ENCODE data around the gene CUL4A. TPM values are rescaled to one million over a fixed set of nuclear protein-coding genes. Genes with fewer than 3 reads are reported as not detected.

Gene CUL4A
- total RNA-seq, 1 donor from 2014 or later: 95.1 TPM

DNA sequence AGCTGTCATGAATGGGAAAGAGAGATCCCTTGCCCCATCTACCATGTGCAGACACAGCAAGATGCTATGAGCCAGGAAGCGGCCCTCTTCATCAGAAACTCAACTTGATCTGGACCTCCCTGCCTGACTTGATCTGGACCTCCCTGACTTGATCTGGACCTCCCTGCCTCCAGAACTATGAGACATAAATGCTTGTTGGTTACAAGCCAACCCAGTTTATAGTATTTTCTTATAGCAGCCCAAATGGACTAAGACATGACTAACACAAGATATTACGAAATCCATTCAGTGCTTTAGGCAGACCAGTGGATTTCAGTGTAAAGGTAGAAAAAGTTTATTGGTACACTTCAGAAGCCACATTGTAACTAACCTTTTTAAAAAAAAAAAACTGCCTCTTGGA is 16.5 kb upstream of the CUL4A start:
- no peaks in the 10 kb centered on the region for H3K27me3 ChIP-seq
- H3F3A ChIP-seq (ENCODE audit: low read depth): no peaks in the 10 kb centered on the region
- H4K20me1 ChIP-seq (ENCODE audit: low read depth): peaks cover 5% of the 10 kb centered on the region
- Mint-ChIP-seq H3K36me3 (peaks cover 38% of the 10 kb centered on the region), H3K27ac (no peak overlapping the region), H3K4me1 (no peaks in the 10 kb centered on the region), H3K4me3 (no peak overlapping the region), H3K9me3 (no peaks in the 10 kb centered on the region), H3K27me3 (ENCODE audit: insufficient read depth, low read depth) (no peaks in the 10 kb centered on the region)
- H3K9me3 ChIP-seq (ENCODE audit: low read depth): no peaks in the 10 kb centered on the region
- H3K4me3 ChIP-seq: no peak overlapping the region
- no peak overlapping the region for H3K9ac ChIP-seq
- H3K4me1 ChIP-seq: no peaks in the 10 kb centered on the region
- peaks cover 3% of the 10 kb centered on the region for H3K79me2 ChIP-seq (ENCODE audit: low read depth)
- H2AFZ ChIP-seq (replicated peaks): no peak overlapping the region
- peaks cover 22% of the 10 kb centered on the region for H3K36me3 ChIP-seq
- no peak overlapping the region for H3K27ac ChIP-seq
- DNase-seq (ENCODE audit: low spot score): no peak
- no peak overlapping the region for H3K4me2 ChIP-seq
- TF ChIP-seq, protein P1, sequence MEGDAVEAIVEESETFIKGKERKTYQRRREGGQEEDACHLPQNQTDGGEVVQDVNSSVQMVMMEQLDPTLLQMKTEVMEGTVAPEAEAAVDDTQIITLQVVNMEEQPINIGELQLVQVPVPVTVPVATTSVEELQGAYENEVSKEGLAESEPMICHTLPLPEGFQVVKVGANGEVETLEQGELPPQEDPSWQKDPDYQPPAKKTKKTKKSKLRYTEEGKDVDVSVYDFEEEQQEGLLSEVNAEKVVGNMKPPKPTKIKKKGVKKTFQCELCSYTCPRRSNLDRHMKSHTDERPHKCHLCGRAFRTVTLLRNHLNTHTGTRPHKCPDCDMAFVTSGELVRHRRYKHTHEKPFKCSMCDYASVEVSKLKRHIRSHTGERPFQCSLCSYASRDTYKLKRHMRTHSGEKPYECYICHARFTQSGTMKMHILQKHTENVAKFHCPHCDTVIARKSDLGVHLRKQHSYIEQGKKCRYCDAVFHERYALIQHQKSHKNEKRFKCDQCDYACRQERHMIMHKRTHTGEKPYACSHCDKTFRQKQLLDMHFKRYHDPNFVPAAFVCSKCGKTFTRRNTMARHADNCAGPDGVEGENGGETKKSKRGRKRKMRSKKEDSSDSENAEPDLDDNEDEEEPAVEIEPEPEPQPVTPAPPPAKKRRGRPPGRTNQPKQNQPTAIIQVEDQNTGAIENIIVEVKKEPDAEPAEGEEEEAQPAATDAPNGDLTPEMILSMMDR (IDR thresholded peaks at IDR 0.05): no peak
- TF ChIP-seq EZH2phosphoT487 (IDR thresholded peaks at IDR 0.05): no peak
- no peak for TF ChIP-seq EZH2 (IDR thresholded peaks at IDR 0.05)

DNA sequence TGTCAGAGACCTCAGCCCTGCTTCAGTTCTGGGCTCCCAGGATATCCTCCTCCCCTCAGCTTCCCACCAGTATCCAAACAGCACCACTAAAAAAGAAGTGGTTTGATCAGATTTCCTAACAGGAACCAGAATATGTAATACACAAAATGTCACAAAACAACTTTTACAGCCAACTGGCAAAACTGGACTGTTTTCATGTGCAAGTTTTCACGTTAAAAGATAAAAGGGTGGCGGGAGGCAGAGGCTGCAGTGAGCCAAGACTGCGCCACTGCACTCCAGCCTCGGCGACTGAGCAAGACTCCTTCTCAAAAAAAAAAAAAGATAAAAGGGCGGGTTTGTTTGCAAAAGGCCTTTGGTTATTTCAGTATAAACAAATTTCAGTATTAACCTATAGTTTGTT is 14.1 kb upstream of the CUL4A start:
- peaks cover 13% of the 10 kb centered on the region for H3K36me3 ChIP-seq
- H3K27me3 Mint-ChIP-seq (ENCODE audit: insufficient read depth, low read depth): no peaks in the 10 kb centered on the region
- H3K36me3 Mint-ChIP-seq: peaks cover 28% of the 10 kb centered on the region

DNA sequence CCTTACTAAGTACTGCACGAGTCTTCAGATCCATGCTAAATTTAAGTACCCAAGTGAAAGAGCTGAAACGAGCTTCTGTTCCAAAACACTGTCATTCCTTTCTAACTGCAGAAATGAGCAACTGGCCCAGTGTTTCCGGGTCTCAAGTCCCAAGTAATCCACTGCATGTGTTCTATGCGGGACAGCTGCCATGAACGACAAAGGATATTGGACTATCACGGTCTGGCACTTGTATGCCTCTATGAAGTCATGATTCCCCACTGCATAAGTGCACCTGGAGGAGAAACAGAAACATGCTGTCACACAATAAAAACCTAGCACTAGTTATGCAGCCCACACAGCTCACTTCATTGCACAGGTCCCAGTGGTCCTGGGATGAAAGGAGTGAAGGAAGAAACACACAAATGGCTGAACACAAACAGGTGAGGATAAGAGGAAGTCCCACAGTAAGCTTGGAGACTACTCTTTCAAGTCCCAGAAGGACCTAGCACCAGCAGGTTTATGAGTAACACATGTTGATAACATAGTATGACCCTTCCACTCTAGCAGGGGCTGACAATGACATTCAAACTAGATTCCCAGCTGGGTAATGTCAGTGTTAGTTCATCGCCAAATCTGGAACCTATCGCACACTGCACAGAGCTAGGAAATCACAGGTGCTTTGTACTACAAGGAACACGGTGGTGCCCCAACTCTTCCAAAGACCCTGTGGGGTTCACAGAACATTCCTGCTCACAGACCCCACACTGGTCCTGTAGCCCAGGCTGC is 12.3 kb upstream of the CUL4A start:
- H3K27ac ChIP-seq: no peak overlapping the region
- H4K20me1 ChIP-seq (ENCODE audit: low read depth): peaks cover 19% of the 10 kb centered on the region
- H3K9me3 ChIP-seq (ENCODE audit: low read depth): no peaks in the 10 kb centered on the region
- H3K36me3 ChIP-seq: peaks cover 11% of the 10 kb centered on the region
- no peak overlapping the region for H3K4me3 Mint-ChIP-seq
- no peak overlapping the region for H2AFZ ChIP-seq (replicated peaks)
- no peak for DNase-seq (ENCODE audit: low spot score)
- H3K36me3 Mint-ChIP-seq: peaks cover 24% of the 10 kb centered on the region
- no peaks in the 10 kb centered on the region for H3K9me3 Mint-ChIP-seq
- no peak overlapping the region for H3K4me2 ChIP-seq
- H3K9ac ChIP-seq: no peak overlapping the region
- H3F3A ChIP-seq (ENCODE audit: low read depth): no peaks in the 10 kb centered on the region
- H3K27ac Mint-ChIP-seq: no peak overlapping the region
- no peaks in the 10 kb centered on the region for H3K27me3 Mint-ChIP-seq (ENCODE audit: insufficient read depth, low read depth)
- H3K27me3 ChIP-seq: no peaks in the 10 kb centered on the region
- H3K4me3 ChIP-seq: no peak overlapping the region
- no peaks in the 10 kb centered on the region for H3K4me1 Mint-ChIP-seq
- H3K4me1 ChIP-seq: no peaks in the 10 kb centered on the region
- TF ChIP-seq EZH2phosphoT487 (IDR thresholded peaks at IDR 0.05): no peak
- no peak for TF ChIP-seq EZH2 (IDR thresholded peaks at IDR 0.05)
- TF ChIP-seq, protein P1 (IDR thresholded peaks at IDR 0.05): no peak
- H3K79me2 ChIP-seq (ENCODE audit: low read depth): peaks cover 35% of the 10 kb centered on the region

More for the DNA sequence above, 14.1 kb upstream of the CUL4A start:
- Mint-ChIP-seq H3K4me1 (no peaks in the 10 kb centered on the region), H3K27ac (no peak overlapping the region), H3K9me3 (no peaks in the 10 kb centered on the region), H3K4me3 (no peak overlapping the region)
- Histone ChIP-seq H3K9me3 (ENCODE audit: low read depth) (no peaks in the 10 kb centered on the region), H2AFZ (replicated peaks) (no peak overlapping the region), H4K20me1 (ENCODE audit: low read depth) (peaks cover 8% of the 10 kb centered on the region), H3K27ac (no peak overlapping the region), H3K4me3 (no peak overlapping the region), H3K4me2 (no peak overlapping the region), H3F3A (ENCODE audit: low read depth) (no peaks in the 10 kb centered on the region), H3K4me1 (no peaks in the 10 kb centered on the region), H3K9ac (no peak overlapping the region), H3K27me3 (no peaks in the 10 kb centered on the region), H3K79me2 (ENCODE audit: low read depth) (peaks cover 17% of the 10 kb centered on the region)
- DNase-seq (ENCODE audit: low spot score): no peak
- TF ChIP-seq, protein P1 (IDR thresholded peaks at IDR 0.05): no peak
- TF ChIP-seq EZH2 (IDR thresholded peaks at IDR 0.05) (no peak), EZH2phosphoT487 (IDR thresholded peaks at IDR 0.05) (no peak)

All from neural progenitor cell (in vitro differentiated cells).